HEK293T (cell line): ENCODE data around the gene PRKAA1.

Experiments used
- CTCF ChIA-PET: fragments of 350-600 bp; formaldehyde crosslinking; extraction: SDS; loops from one replicate; lab custom pipeline; 2021; ENCODE audit warnings: antibody characterized with exemption, inconsistent platforms; lab: Yijun Ruan, JAX
- POLR2A ChIA-PET: fragments of 350-600 bp; formaldehyde crosslinking; extraction: SDS; loops from one replicate; lab custom pipeline; 2020; ENCODE audit warnings: antibody characterized with exemption, inconsistent platforms; lab: Yijun Ruan, JAX
- DNase-seq: peaks from one replicate; pipeline ENCODE4 v3.0.0; 2012; ENCODE audit warnings: mixed read lengths; ENCODE audit errors: extremely low spot score
- ARNT ChIP-seq: fragments of 450-650 bp; IDR thresholded peaks from 2 replicates; pipeline ENCODE4 v1.6.1; 2017; ENCODE audit warnings: mild to moderate bottlenecking
- BHLHE40 ChIP-seq: fragments of 450-650 bp; IDR thresholded peaks from 2 replicates; pipeline ENCODE4 v1.6.1; 2016; ENCODE audit warnings: mild to moderate bottlenecking, moderate library complexity, borderline replicate concordance
- CTBP1 ChIP-seq: fragments of 450-650 bp; IDR thresholded peaks from 2 replicates; pipeline ENCODE4 v1.6.1; 2016; ENCODE audit warnings: borderline replicate concordance
- ELF4 ChIP-seq: fragments of 450-650 bp; IDR thresholded peaks from 2 replicates; pipeline ENCODE4 v1.6.1; 2017; ENCODE audit warnings: antibody characterized with exemption
- FOXA1 ChIP-seq: fragments of 450-650 bp; IDR thresholded peaks from 2 replicates; pipeline ENCODE4 v1.6.1; 2016; ENCODE audit warnings: mild to moderate bottlenecking
- FOXK2 ChIP-seq: fragments of 450-650 bp; IDR thresholded peaks from 2 replicates; pipeline ENCODE4 v1.6.1; 2016; ENCODE audit warnings: mild to moderate bottlenecking
- FOXM1 ChIP-seq: fragments of 450-650 bp; IDR thresholded peaks from 2 replicates; pipeline ENCODE4 v1.6.1; 2017; ENCODE audit warnings: mild to moderate bottlenecking, borderline replicate concordance
- HDGF ChIP-seq: fragments of 450-650 bp; IDR thresholded peaks from 2 replicates; pipeline ENCODE4 v1.6.1; 2017; ENCODE audit warnings: antibody characterized with exemption, borderline replicate concordance
- L3MBTL2 ChIP-seq: fragments of 450-650 bp; conservative IDR thresholded peaks from 2 replicates; pipeline ENCODE4 v1.6.1; 2016; ENCODE audit warnings: mild to moderate bottlenecking
- LEF1 ChIP-seq: fragments of 450-650 bp; IDR thresholded peaks from 2 replicates; pipeline ENCODE4 v1.6.1; 2017; ENCODE audit warnings: mild to moderate bottlenecking, borderline replicate concordance
- NFRKB ChIP-seq: fragments of 450-650 bp; IDR thresholded peaks from 2 replicates; pipeline ENCODE4 v1.6.1; 2016; ENCODE audit warnings: mild to moderate bottlenecking, moderate library complexity
- SP1 ChIP-seq: fragments of 450-650 bp; IDR thresholded peaks from 2 replicates; pipeline ENCODE4 v1.6.1; 2017
- SUZ12 ChIP-seq: fragments of 450-650 bp; IDR thresholded peaks from 2 replicates; pipeline ENCODE4 v1.6.1; 2016; ENCODE audit warnings: mild to moderate bottlenecking
- TARDBP ChIP-seq: fragments of 450-650 bp; IDR thresholded peaks from 2 replicates; pipeline ENCODE4 v1.6.1; 2016
- ZNF384 ChIP-seq: fragments of 450-650 bp; IDR thresholded peaks from 2 replicates; pipeline ENCODE4 v1.6.1; 2016
- TF ChIP-seq, protein P1 (sequence below): fragments of 450-650 bp; IDR thresholded peaks from 2 replicates; pipeline ENCODE4 v1.6.1; 2016

The PRKAA1 gene

DNA sequence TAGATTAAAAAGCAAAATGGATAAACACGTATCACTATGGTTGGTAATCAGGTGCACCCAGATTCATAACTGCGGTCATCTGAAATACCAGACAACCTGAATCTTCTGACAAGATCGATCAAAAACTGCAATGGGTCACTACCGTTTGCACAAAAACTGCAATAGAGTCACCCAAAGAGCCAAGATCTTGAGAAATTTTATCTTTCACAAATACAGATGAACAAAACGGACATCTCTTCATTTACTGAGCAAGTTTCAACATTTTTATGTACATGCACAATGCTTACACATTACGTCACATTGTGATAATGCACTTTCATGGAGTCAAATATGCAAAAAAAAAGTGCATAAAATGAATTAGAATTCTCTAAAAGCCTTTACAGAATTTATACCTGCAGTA is 18.6 kb downstream of the PRKAA1 start:
- no peak for DNase-seq
- TF ChIP-seq BHLHE40: no peak
- TF ChIP-seq ELF4: no peak
- no peak for TF ChIP-seq FOXK2
- no peak for TF ChIP-seq CTBP1
- no peak for TF ChIP-seq FOXM1
- no peak for TF ChIP-seq SUZ12
- TF ChIP-seq TARDBP: no peak
- no peak for TF ChIP-seq FOXA1
- TF ChIP-seq, protein P1, sequence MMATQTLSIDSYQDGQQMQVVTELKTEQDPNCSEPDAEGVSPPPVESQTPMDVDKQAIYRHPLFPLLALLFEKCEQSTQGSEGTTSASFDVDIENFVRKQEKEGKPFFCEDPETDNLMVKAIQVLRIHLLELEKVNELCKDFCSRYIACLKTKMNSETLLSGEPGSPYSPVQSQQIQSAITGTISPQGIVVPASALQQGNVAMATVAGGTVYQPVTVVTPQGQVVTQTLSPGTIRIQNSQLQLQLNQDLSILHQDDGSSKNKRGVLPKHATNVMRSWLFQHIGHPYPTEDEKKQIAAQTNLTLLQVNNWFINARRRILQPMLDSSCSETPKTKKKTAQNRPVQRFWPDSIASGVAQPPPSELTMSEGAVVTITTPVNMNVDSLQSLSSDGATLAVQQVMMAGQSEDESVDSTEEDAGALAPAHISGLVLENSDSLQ: no peak
- no peak for TF ChIP-seq ZNF384
- no peak for TF ChIP-seq ARNT
- no peak for TF ChIP-seq L3MBTL2
- no peak for TF ChIP-seq HDGF
- no peak for TF ChIP-seq NFRKB
- TF ChIP-seq SP1: no peak
- no peak for TF ChIP-seq LEF1
- ChIA-PET POLR2A (no interaction called here), CTCF (no interaction called here)

DNA sequence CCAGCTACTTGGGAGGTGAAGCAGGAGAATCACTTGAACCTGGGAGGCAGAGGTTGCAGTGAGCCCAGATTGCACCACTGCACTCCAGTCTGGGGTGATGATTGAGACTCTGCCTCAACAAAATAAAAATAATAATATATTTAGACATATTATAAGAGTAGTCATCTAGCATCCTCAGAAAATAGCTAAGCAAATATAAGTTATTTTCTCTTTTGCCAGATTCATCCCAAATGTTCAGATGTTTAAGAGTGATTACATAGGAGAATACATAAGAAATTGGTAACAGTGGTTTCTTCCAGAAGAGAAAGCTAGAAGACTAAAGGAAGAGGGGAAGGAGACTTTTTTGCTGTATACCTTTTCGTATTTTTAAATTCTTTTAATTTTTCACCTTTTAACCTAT is 20.0 kb downstream of the PRKAA1 start:
- ChIA-PET CTCF (no interaction called here), POLR2A (interaction anchor here (1.5 kb wide), 1 partner anchor 13 kb away, joined by 3 read pairs; no protein-coding TSS in a partner anchor)
- no peak for TF ChIP-seq FOXA1
- TF ChIP-seq FOXK2: no peak
- TF ChIP-seq L3MBTL2: no peak
- TF ChIP-seq HDGF: no peak
- TF ChIP-seq TARDBP: no peak
- TF ChIP-seq, protein P1: no peak
- TF ChIP-seq ELF4: no peak
- TF ChIP-seq SUZ12: no peak
- TF ChIP-seq LEF1: no peak
- DNase-seq: no peak

DNA sequence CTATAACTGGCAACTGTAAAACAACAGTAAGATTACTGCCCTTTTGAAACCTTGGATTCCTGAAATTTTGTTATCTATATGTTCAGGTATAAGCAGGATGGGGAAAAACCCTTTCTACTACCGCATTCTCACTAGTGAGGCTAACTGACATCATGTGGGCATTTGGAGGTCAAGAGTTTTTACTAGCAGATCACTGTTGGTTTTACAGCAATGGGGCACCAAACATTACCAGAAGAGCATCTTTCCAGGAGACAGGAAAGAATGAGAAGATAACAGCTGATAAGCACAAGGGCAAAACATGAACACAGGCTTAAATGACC is 21.6 kb downstream of the PRKAA1 start:
- no peak for DNase-seq
- POLR2A ChIA-PET: no interaction called here
- TF ChIP-seq HDGF (no peak), ZNF384 (no peak), LEF1 (no peak), SP1 (no peak), BHLHE40 (no peak), CTBP1 (no peak), TARDBP (no peak), ARNT (no peak), ELF4 (no peak), L3MBTL2 (no peak), SUZ12 (no peak)
- TF ChIP-seq, protein P1: no peak
- CTCF ChIA-PET: no interaction called here

GRCh38 chr5:40775846-40776657 is 22.1 kb downstream of the PRKAA1 start:
- CTCF ChIA-PET: no interaction called here
- POLR2A ChIA-PET: interaction anchor here (1.0 kb wide), 1 partner anchor 59 kb away, joined by 4 read pairs; the partner anchor contains the start of gene RPL37
- DNase-seq: no peak
- TF ChIP-seq SP1 (no peak), BHLHE40 (no peak), HDGF (no peak), LEF1 (no peak), FOXA1 (no peak), SUZ12 (no peak), CTBP1 (no peak), FOXM1 (no peak), TARDBP (no peak), ZNF384 (no peak), FOXK2 (no peak), NFRKB (no peak), ELF4 (no peak), ARNT (no peak), L3MBTL2 (no peak)
- TF ChIP-seq, protein P1: no peak

DNA sequence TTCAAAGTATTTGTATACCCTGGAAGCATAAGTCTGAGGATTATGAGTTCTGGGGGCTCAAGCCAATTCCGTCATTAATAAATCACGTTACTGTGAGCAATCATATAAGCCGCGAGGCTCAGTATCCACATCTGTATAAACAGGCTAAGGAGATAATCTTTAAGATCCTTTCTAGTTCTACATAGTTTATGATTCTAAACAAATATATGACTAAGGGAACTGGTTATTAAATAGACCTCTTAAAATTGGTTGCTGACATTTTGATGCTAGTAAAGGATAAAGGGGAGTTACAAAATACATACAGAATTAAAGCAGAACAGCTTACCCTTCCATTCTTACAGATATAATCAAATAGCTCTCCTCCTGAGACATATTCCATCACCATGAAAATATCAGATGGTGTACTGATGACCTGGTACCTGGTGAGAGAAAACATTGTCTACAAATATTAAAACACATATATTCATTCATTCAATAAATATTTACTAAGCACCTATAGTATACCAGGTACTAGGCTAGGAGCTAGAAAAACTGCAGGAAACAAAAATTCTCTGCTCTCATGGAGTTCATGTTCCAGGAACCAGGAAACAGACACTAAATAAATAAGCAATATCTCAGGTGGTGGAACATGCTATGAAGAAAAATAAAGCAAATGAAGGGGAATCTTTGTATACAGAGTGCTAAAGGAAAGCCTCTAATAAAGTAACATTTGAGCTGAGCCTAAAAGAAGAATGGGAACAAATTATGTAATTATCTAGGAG is 22.9 kb downstream of the PRKAA1 start:
- no peak for DNase-seq
- ChIA-PET CTCF (interaction anchor here (0.8 kb wide), 1 partner anchor 11 kb away, joined by 4 read pairs; no protein-coding TSS in a partner anchor), POLR2A (interaction anchor here (1.0 kb wide), 1 partner anchor 60 kb away, joined by 4 read pairs; the partner anchor contains the start of gene RPL37)
- TF ChIP-seq FOXM1 (no peak), BHLHE40 (no peak), TARDBP (no peak), SP1 (no peak), HDGF (no peak)
- TF ChIP-seq, protein P1: no peak
